Measurements from ENCODE around the gene VWA3A. TPM values are rescaled to one million over a fixed set of nuclear protein-coding genes. Genes with fewer than 3 reads are reported as not detected.

VWA3A gene
- total and polyA plus RNA-seq, 2 of the 8 experiments (the other 6 are each of a cell fraction or from before 2014, with no cell fraction given): 0.05 TPM; not detected in 1

GRCh38 chr16:22116095-22116700 is 23.9 kb downstream of the VWA3A start (continued):
- TF ChIP-seq CHD7 (IDR thresholded peaks at IDR 0.05; ENCODE audit: insufficient replicate concordance, low read length): no peak
- no peak for TF ChIP-seq TBP (IDR thresholded peaks at IDR 0.05; ENCODE audit: low read depth, low read length)
- TF ChIP-seq RNF2 (IDR thresholded peaks at IDR 0.05; ENCODE audit: borderline replicate concordance, low read depth, low read length, missing control alignments, poor library complexity, severe bottlenecking): no peak

All from H1 (cell line).